Smooth muscle cell (in vitro differentiated cells): ENCODE results near the gene NLRP3. TPM values are rescaled to one million over a fixed set of nuclear protein-coding genes. Genes with fewer than 3 reads are reported as not detected.

Source experiments
- DNase-seq: peaks from one replicate; lab custom pipeline; 2025; ENCODE audit not compliant: unreplicated experiment; lab: John Stamatoyannopoulos, UW
- H2AFZ ChIP-seq: fragments of 200-600 bp; sonication (generic); 2 replicates; pipeline ENCODE4 v1.6.0; 2016; ENCODE audit warnings: antibody characterized with exemption, low read depth, mild to moderate bottlenecking
- H3F3A ChIP-seq: fragments of 200-600 bp; sonication (generic); 2 replicates; pipeline ENCODE4 v1.6.0; 2017; ENCODE audit warnings: antibody characterized with exemption, low read depth
- H3K27ac ChIP-seq: fragments of 200-600 bp; sonication (generic); 2 replicates; pipeline ENCODE4 v1.5.1; 2016; ENCODE audit warnings: low read depth, mild to moderate bottlenecking
- H3K27me3 ChIP-seq: fragments of 200-600 bp; sonication (generic); 2 replicates; pipeline ENCODE4 v1.6.1; 2016; ENCODE audit warnings: low read depth, mild to moderate bottlenecking
- H3K36me3 ChIP-seq: fragments of 200-600 bp; sonication (generic); 2 replicates; pipeline ENCODE4 v1.5.1; 2016; ENCODE audit warnings: low read depth
- H3K4me1 ChIP-seq: fragments of 200-600 bp; sonication (generic); 2 replicates; pipeline ENCODE4 v1.5.1; 2016; ENCODE audit warnings: low read depth
- H3K4me2 ChIP-seq: fragments of 200-600 bp; sonication (generic); 2 replicates; pipeline ENCODE4 v1.6.0; 2016; ENCODE audit warnings: mild to moderate bottlenecking
- H3K4me3 ChIP-seq: fragments of 200-600 bp; sonication (generic); 2 replicates; pipeline ENCODE4 v1.5.1; 2016; ENCODE audit warnings: mild to moderate bottlenecking
- H3K79me2 ChIP-seq: fragments of 200-600 bp; sonication (generic); 2 replicates; pipeline ENCODE4 v1.6.0; 2016; ENCODE audit warnings: low read depth, mild to moderate bottlenecking
- H3K9ac ChIP-seq: fragments of 200-600 bp; sonication (generic); 2 replicates; pipeline ENCODE4 v1.6.0; 2016; ENCODE audit warnings: low read depth
- H3K9me3 ChIP-seq: fragments of 200-600 bp; sonication (generic); replicated peaks from 2 replicates; pipeline ENCODE4 v1.5.1; 2016; ENCODE audit warnings: low read depth
- H4K20me1 ChIP-seq: fragments of 200-600 bp; sonication (generic); 2 replicates; pipeline ENCODE4 v1.6.0; 2016; ENCODE audit warnings: low read depth
- CTCF ChIP-seq: fragments of 200-600 bp; sonication (generic); IDR thresholded peaks from 2 replicates; pipeline ENCODE4 v1.5.1; 2017; ENCODE audit warnings: borderline replicate concordance, mild to moderate bottlenecking, antibody characterized with exemption; ENCODE audit not compliant: insufficient read depth, poor library complexity, severe bottlenecking
- WGBS: methylation state at CpG from one replicate; pipeline ENCODE4 v1.1.7; 2016; ENCODE audit warnings: low lambda C conversion rate; 5-methylcytosine and 5-hydroxymethylcytosine counted together
- polyA plus RNA-seq: library from polyadenylated mRNA; unstranded; fragments of >200 nt; fragmentation: Nextera tagmentation; extraction: Ambion mirVana; gene quantifications from 2 replicates; pipeline ENCODE4 v1.2.1, GENCODE V29; 2016
- total RNA-seq: library from RNA; depleted of rRNA; stranded (reverse); fragments of >200 nt; gene quantifications from 2 replicates; pipeline ENCODE4 v1.2.3, GENCODE V29; 2014

Gene NLRP3
- total and polyA plus RNA-seq, 2 experiments from 2014 or later, result 0.58 to 1.4 TPM

- no peak for DNase-seq
- Histone ChIP-seq H3F3A (no peaks in the 10 kb centered on the region), H2AFZ (no peak overlapping the region)
Measured at GRCh38 chr1:247452447-247453039, 36.6 kb downstream of the NLRP3 start.

GRCh38 chr1:247453245-247453644 is 37.3 kb downstream of the NLRP3 start:
- H3F3A ChIP-seq, result no peaks in the 10 kb centered on the region
- H3K4me1 ChIP-seq, result no peaks in the 10 kb centered on the region
- H3K9ac ChIP-seq, result no peak overlapping the region
- no peak overlapping the region for H3K4me3 ChIP-seq
- H3K27me3 ChIP-seq, result no peaks in the 10 kb centered on the region
- H3K9me3 ChIP-seq, result no peaks in the 10 kb centered on the region
- DNase-seq, result no peak
- H4K20me1 ChIP-seq, result no peaks in the 10 kb centered on the region
- 33% methylated on average over 4 of the region's 4 CpGs for WGBS
- H2AFZ ChIP-seq, result no peak overlapping the region
- TF ChIP-seq CTCF, result no peak
- no peaks in the 10 kb centered on the region for H3K79me2 ChIP-seq
- no peak overlapping the region for H3K4me2 ChIP-seq
- no peaks in the 10 kb centered on the region for H3K36me3 ChIP-seq
- H3K27ac ChIP-seq, result no peak overlapping the region

More at GRCh38 chr1:247452447-247453039, 36.6 kb downstream of the NLRP3 start:
- Histone ChIP-seq H3K79me2 (no peaks in the 10 kb centered on the region), H4K20me1 (no peaks in the 10 kb centered on the region), H3K27ac (no peak overlapping the region), H3K27me3 (no peaks in the 10 kb centered on the region), H3K4me1 (no peaks in the 10 kb centered on the region), H3K36me3 (no peaks in the 10 kb centered on the region), H3K9me3 (no peaks in the 10 kb centered on the region), H3K4me2 (no peak overlapping the region), H3K9ac (no peak overlapping the region), H3K4me3 (no peak overlapping the region)
- no peak for TF ChIP-seq CTCF
- 77% methylated on average over 12 of the region's 12 CpGs for WGBS

- no peak overlapping the region for H3K27ac ChIP-seq
- H3K4me3 ChIP-seq, result no peak overlapping the region
- H3K9me3 ChIP-seq, result no peaks in the 10 kb centered on the region
- H3F3A ChIP-seq, result no peaks in the 10 kb centered on the region
- no peaks in the 10 kb centered on the region for H3K79me2 ChIP-seq
- H4K20me1 ChIP-seq, result no peaks in the 10 kb centered on the region
- no peak overlapping the region for H3K9ac ChIP-seq
- H3K4me1 ChIP-seq, result no peaks in the 10 kb centered on the region
- no peaks in the 10 kb centered on the region for H3K36me3 ChIP-seq
- no peak overlapping the region for H2AFZ ChIP-seq
- no peak for DNase-seq
- TF ChIP-seq CTCF, result no peak
- no peaks in the 10 kb centered on the region for H3K27me3 ChIP-seq
- no peak overlapping the region for H3K4me2 ChIP-seq
- WGBS, result 93% methylated on average over 11 of the region's 11 CpGs
Measured at GRCh38 chr1:247453997-247454396, 38.0 kb downstream of the NLRP3 start.

- H3K27ac ChIP-seq, result no peak overlapping the region
- TF ChIP-seq CTCF, result no peak
- H3K27me3 ChIP-seq, result no peaks in the 10 kb centered on the region
- H3K4me1 ChIP-seq, result no peaks in the 10 kb centered on the region
- H3K36me3 ChIP-seq, result no peaks in the 10 kb centered on the region
- 89% methylated on average over 4 of the region's 4 CpGs for WGBS
- H2AFZ ChIP-seq, result no peak overlapping the region
- no peaks in the 10 kb centered on the region for H3K79me2 ChIP-seq
- H4K20me1 ChIP-seq, result no peaks in the 10 kb centered on the region
- H3K4me3 ChIP-seq, result no peak overlapping the region
- no peak for DNase-seq
- H3K4me2 ChIP-seq, result no peak overlapping the region
- H3F3A ChIP-seq, result no peaks in the 10 kb centered on the region
- no peaks in the 10 kb centered on the region for H3K9me3 ChIP-seq
- no peak overlapping the region for H3K9ac ChIP-seq
Measured at GRCh38 chr1:247456021-247456420, 40.0 kb downstream of the NLRP3 start.
